ENCODE data around the gene TRMT11. TPM values are rescaled to one million over a fixed set of nuclear protein-coding genes. Genes with fewer than 3 reads are reported as not detected.

Gene TRMT11
- total and polyA plus RNA-seq, 9 of the 15 experiments (the other 6 are each of a cell fraction or from before 2014, with no cell fraction given), result 38.8 to 88.0 (median 59.8) TPM

- no peak for TF ChIP-seq TFE3 (CRISPR knock-in tag; IDR thresholded peaks at IDR 0.05)
- TF ChIP-seq SRF (CRISPR knock-in tag; IDR thresholded peaks at IDR 0.05), result 0 out of 4 replicates have a peak, but pooled peaks of 1 of the 2 experiments have one; percentile 33
- 0 out of 4 replicates have a peak, but pooled peaks of 1 of the 2 experiments have one; percentile 27 for TF ChIP-seq TRIM24 (IDR thresholded peaks at IDR 0.05)
- no peak for TF ChIP-seq RBM34 (IDR thresholded peaks at IDR 0.05; ENCODE audit: borderline replicate concordance, insufficient read depth, low read length)
- no peak for TF ChIP-seq ZNF384 (IDR thresholded peaks at IDR 0.05; ENCODE audit: low read depth, low read length)
- TF ChIP-seq RUNX1 (IDR thresholded peaks at IDR 0.05; ENCODE audit: low read depth), result no peak
- TF ChIP-seq XRCC4 (IDR thresholded peaks at IDR 0.05; ENCODE audit: extremely low read depth, insufficient read depth, insufficient read length), result no peak
- TF ChIP-seq CREB3 (tag; conservative IDR thresholded peaks at IDR 0.05; ENCODE audit: low read depth), result no peak
- TF ChIP-seq ELF2 (CRISPR knock-in tag; IDR thresholded peaks at IDR 0.05), result no peak
- TF ChIP-seq ZFPM2 (CRISPR knock-in tag; IDR thresholded peaks at IDR 0.05), result no peak
- no peak for TF ChIP-seq TSC22D4 (tag; IDR thresholded peaks at IDR 0.05)
- TF ChIP-seq PURB (CRISPR knock-in tag; IDR thresholded peaks at IDR 0.05; ENCODE audit: low read depth), result no peak
- no peak for TF ChIP-seq PHB2 (IDR thresholded peaks at IDR 0.05; ENCODE audit: low read depth)
- no peak for TF ChIP-seq ZNF518B (CRISPR knock-in tag; IDR thresholded peaks at IDR 0.05)
- peak; percentile 100 for TF ChIP-seq FOXJ2 (tag; IDR thresholded peaks at IDR 0.05)
- no peak for TF ChIP-seq ZNF143 (CRISPR knock-in tag; IDR thresholded peaks at IDR 0.05)
- TF ChIP-seq GTF3C2 (IDR thresholded peaks at IDR 0.05; ENCODE audit: borderline replicate concordance, extremely low read depth, insufficient read length), result no peak
- no peak for TF ChIP-seq ZNF717 (CRISPR knock-in tag; IDR thresholded peaks at IDR 0.05)
- TF ChIP-seq ZNF707 (CRISPR knock-in tag; conservative IDR thresholded peaks at IDR 0.05), result no peak
- 0 out of 2 replicates have a peak, but pooled peaks have one; percentile 41 for TF ChIP-seq ZNF197 (CRISPR knock-in tag; IDR thresholded peaks at IDR 0.05; ENCODE audit: low read depth)
- TF ChIP-seq SMARCE1 (IDR thresholded peaks at IDR 0.05), result peak; percentile 89
Observed at GRCh38 chr6:126054258-126054702, 67.9 kb downstream of the TRMT11 start (continued).

Measured in K562 (cell line).